Activated CD8-positive, alpha-beta T cell treated with anti-CD3 and anti-CD28 coated beads, Interleukin-2, amount 10 ng/mL, durations not matched to agents 7 days and 5 days (primary cell): ENCODE results near the gene ZNF808. TPM values are rescaled to one million over a fixed set of nuclear protein-coding genes. Genes with fewer than 3 reads are reported as not detected.
"Not testable (repeated sequence)": the region's sequence is repeated elsewhere in the genome, so short reads cannot be mapped to it uniquely, and the experiment has no call there.

Source experiments
- ATAC-seq: fragments of 150-1000 bp; cut with Tn5 transposase; one replicate; pipeline ENCODE4 v1.10.0; 2021; ENCODE audit warnings: moderate library complexity
- CTCF ChIA-PET: fragments of 350-600 bp; sonication (Branson Sonifier 250); formaldehyde crosslinking; loops from one replicate; lab custom pipeline; 2021; ENCODE audit warnings: antibody characterized with exemption; lab: Charles Lee
- POLR2A ChIA-PET: fragments of 350-600 bp; sonication (Branson Sonifier 250); formaldehyde crosslinking; loops from one replicate; lab custom pipeline; 2021; ENCODE audit warnings: antibody characterized with exemption; lab: Charles Lee
- DNase-seq: peaks from one replicate; pipeline ENCODE4 v3.0.0-alpha.2; 2020
- H3K27ac Mint-ChIP-seq: one replicate; pipeline ENCODE4 v1.8.0; 2021; ENCODE audit warnings: mild to moderate bottlenecking, mixed read lengths
- H3K27me3 Mint-ChIP-seq: one replicate; pipeline ENCODE4 v1.8.0; 2021; ENCODE audit warnings: low read depth, mixed read lengths
- H3K36me3 Mint-ChIP-seq: one replicate; pipeline ENCODE4 v1.8.0; 2021; ENCODE audit warnings: low read depth, mixed read lengths
- H3K4me1 Mint-ChIP-seq: one replicate; pipeline ENCODE4 v1.8.0; 2021; ENCODE audit warnings: low read depth, mixed read lengths
- H3K4me3 Mint-ChIP-seq: one replicate; pipeline ENCODE4 v1.8.0; 2021; ENCODE audit warnings: mild to moderate bottlenecking, mixed read lengths
- H3K9me3 Mint-ChIP-seq: one replicate; pipeline ENCODE4 v1.8.0; 2022; ENCODE audit warnings: mixed read lengths; ENCODE audit not compliant: insufficient read depth
- total RNA-seq, 2 experiments: library from RNA; stranded (reverse); gene quantifications; one replicate each; pipeline ENCODE4 v1.2.3, GENCODE V29; 2021

Gene ZNF808
- total RNA-seq, 2 experiments from 2014 or later: 47.0 to 50.0 TPM

DNA sequence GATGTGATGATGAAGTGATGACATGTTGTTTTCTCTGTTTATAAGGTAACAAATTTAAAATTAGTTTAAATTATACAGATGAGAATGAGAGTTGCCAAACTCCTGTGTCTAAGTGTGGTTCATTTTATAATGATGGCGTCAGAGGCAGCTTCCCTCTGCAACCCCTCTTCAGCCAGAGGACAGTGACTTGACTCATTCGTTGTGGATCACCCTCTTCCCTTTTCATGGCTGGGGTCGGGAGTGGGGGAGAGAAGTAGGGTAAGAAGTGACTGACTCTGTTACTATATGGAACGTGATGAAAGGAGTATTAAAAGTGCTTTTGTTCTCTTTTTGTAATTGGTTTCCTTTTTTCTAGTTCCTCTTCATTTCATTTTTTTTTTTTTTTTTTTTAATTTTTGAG is 11.3 kb downstream of the ZNF808 start:
- H3K4me3 Mint-ChIP-seq, H3K27me3 Mint-ChIP-seq, DNase-seq, H3K27ac Mint-ChIP-seq, CTCF ChIA-PET, POLR2A ChIA-PET, ATAC-seq: not testable (repeated sequence)
- H3K9me3 Mint-ChIP-seq: peaks cover 38% of the 10 kb centered on the region
- peaks cover 57% of the 10 kb centered on the region for H3K4me1 Mint-ChIP-seq
- peaks cover 84% of the 10 kb centered on the region for H3K36me3 Mint-ChIP-seq

DNA sequence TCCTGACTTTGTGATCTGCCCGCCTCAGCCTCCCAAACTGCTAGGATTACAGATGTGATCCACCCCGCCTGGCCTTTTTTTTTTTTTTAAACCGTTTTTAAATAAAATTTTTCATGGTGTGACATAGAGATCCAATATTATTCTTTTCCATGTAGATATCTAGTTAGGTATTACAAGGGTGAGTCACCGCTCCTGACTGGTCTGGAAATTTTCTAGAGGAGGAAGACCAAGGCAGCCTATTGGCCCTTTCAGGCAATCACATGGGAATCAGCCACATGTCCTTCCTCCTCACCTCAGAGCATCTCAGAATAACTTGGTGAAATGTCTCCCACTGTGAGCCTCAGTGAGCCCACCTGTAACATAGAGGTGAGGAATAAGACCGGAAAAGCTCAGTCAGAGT is 13.7 kb downstream of the ZNF808 start:
- DNase-seq, ATAC-seq, H3K4me3 Mint-ChIP-seq, CTCF ChIA-PET, H3K27me3 Mint-ChIP-seq, H3K27ac Mint-ChIP-seq: not testable (repeated sequence)
- peaks cover 87% of the 10 kb centered on the region for H3K36me3 Mint-ChIP-seq
- POLR2A ChIA-PET: interaction anchor here (0.6 kb wide), 1 partner anchor 85 kb away, joined by 4 read pairs; no protein-coding TSS in a partner anchor
- peaks cover 43% of the 10 kb centered on the region for H3K4me1 Mint-ChIP-seq
- peaks cover 44% of the 10 kb centered on the region for H3K9me3 Mint-ChIP-seq

DNA sequence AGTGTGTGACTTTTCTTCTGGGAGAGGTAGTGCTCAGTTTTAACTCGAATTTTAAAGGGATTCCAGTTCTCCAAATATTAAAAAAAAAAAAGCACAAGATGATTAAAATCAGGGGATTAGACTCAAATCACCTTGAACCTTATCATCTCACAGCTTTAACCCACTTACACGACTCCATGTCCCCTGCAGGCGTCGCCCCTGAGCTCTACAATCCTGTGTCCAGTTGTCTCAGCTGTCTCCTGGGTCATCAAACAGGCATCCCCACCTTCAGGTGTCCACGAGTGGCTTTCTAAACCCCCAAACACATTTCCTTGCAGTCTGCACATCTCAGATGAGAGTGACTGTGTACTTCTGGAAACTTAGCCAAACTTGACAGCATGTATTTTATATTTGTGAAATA is 14.1 kb downstream of the ZNF808 start:
- no peak for DNase-seq
- H3K27me3 Mint-ChIP-seq: no peaks in the 10 kb centered on the region
- peaks cover 44% of the 10 kb centered on the region for H3K9me3 Mint-ChIP-seq
- ChIA-PET CTCF (no interaction called here), POLR2A (interaction anchor here (0.6 kb wide), 1 partner anchor 85 kb away, joined by 4 read pairs; no protein-coding TSS in a partner anchor)
- H3K36me3 Mint-ChIP-seq: peaks cover 88% of the 10 kb centered on the region
- no peak overlapping the region for H3K4me3 Mint-ChIP-seq
- no peak overlapping the region for H3K27ac Mint-ChIP-seq
- no peak for ATAC-seq
- peaks cover 40% of the 10 kb centered on the region for H3K4me1 Mint-ChIP-seq

- CTCF ChIA-PET, POLR2A ChIA-PET, ATAC-seq, H3K27me3 Mint-ChIP-seq, DNase-seq: not testable (repeated sequence)
- Mint-ChIP-seq H3K9me3 (peaks cover 44% of the 10 kb centered on the region), H3K4me1 (peaks cover 31% of the 10 kb centered on the region), H3K4me3 (peak overlapping the region; percentile 34), H3K36me3 (peaks cover 89% of the 10 kb centered on the region), H3K27ac (peak overlapping the region; percentile 81)
These were observed 15.1 kb downstream of the ZNF808 start for GRCh38 chr19:52542541-52542940.

GRCh38 chr19:52542984-52543664 is 15.7 kb downstream of the ZNF808 start:
- H3K36me3 Mint-ChIP-seq: peaks cover 93% of the 10 kb centered on the region
- peaks cover 46% of the 10 kb centered on the region for H3K9me3 Mint-ChIP-seq
- peaks cover 29% of the 10 kb centered on the region for H3K4me1 Mint-ChIP-seq
- no peaks in the 10 kb centered on the region for H3K27me3 Mint-ChIP-seq
- DNase-seq (peak; percentile 70), ATAC-seq (peak; percentile 89)
- peak overlapping the region; percentile 34 for H3K4me3 Mint-ChIP-seq
- CTCF ChIA-PET: no interaction called here
- POLR2A ChIA-PET: no interaction called here
- peak overlapping the region; percentile 81 for H3K27ac Mint-ChIP-seq

DNA sequence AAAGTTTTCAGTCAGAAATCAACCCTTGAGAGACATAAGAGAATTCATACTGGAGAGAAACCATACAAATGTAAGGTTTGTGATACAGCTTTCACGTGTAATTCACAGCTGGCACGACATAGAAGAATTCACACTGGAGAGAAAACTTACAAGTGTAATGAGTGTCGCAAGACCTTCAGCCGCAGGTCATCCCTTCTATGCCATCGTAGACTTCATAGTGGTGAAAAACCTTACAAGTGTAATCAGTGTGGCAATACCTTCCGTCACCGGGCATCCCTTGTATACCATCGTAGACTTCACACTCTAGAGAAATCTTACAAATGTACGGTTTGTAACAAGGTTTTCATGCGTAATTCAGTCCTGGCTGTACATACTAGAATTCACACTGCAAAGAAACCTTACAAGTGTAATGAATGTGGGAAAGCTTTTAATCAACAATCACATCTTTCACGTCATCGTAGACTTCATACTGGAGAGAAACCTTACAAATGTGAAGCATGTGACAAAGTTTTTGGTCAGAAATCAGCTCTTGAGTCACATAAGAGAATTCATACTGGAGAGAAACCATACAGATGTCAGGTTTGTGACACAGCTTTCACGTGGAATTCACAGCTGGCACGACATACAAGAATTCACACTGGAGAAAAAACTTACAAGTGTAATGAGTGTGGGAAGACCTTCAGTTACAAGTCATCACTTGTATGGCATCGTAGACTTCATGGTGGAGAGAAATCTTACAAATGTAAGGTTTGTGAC is 26.9 kb downstream of the ZNF808 start:
- DNase-seq (no peak), ATAC-seq (no peak)
- no peaks in the 10 kb centered on the region for H3K4me1 Mint-ChIP-seq
- H3K27me3 Mint-ChIP-seq: no peaks in the 10 kb centered on the region
- H3K9me3 Mint-ChIP-seq: peaks cover 53% of the 10 kb centered on the region
- H3K4me3 Mint-ChIP-seq: no peak overlapping the region
- ChIA-PET CTCF (no interaction called here), POLR2A (no interaction called here)
- H3K27ac Mint-ChIP-seq: no peak overlapping the region
- peaks cover 90% of the 10 kb centered on the region for H3K36me3 Mint-ChIP-seq

- ATAC-seq: no peak
These were observed 29.9 kb downstream of the ZNF808 start for GRCh38 chr19:52557231-52557995.

DNA sequence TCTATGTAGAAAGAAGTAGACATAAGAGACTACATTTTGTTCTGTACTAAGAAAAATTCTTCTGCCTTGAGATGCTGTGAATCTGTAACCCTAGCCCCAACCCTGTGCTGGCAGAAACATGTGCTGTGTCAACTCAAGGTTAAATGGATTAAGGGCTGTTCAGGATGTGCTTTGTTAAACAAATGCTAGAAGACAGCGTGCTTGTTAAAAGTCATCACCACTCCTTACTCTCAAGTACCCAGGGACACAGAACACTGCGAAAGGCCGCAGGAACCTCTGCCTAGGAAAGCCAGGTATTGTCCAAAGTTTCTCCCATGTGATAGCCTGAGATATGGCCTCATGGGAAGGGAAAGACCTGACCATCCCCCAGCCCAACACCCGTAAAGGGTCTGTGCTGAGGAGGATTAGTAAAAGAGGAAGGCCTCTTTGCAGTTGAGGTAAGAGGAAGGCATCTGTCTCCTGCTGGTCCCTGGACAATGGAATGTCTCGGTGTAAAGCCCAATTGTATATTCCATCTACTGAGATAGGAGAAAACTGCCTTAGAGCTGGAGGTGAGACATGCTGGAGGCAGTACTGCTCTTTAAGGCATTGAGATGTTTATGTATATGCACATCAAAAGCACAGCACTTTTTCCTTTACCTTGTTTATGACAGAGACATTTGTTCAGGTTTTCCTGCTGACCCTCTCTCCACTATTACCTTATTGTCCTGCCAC is 31.4 kb downstream of the ZNF808 start:
- CTCF ChIA-PET, H3K27me3 Mint-ChIP-seq, DNase-seq, H3K27ac Mint-ChIP-seq, ATAC-seq, POLR2A ChIA-PET, H3K4me1 Mint-ChIP-seq, H3K4me3 Mint-ChIP-seq: not testable (repeated sequence)
- Mint-ChIP-seq H3K9me3 (peaks cover 51% of the 10 kb centered on the region), H3K36me3 (peaks cover 87% of the 10 kb centered on the region)

More at GRCh38 chr19:52557231-52557995, 29.9 kb downstream of the ZNF808 start:
- peaks cover 54% of the 10 kb centered on the region for H3K9me3 Mint-ChIP-seq
- H3K4me1 Mint-ChIP-seq: no peaks in the 10 kb centered on the region
- H3K27ac Mint-ChIP-seq: no peak overlapping the region
- no peak overlapping the region for H3K4me3 Mint-ChIP-seq
- CTCF ChIA-PET: no interaction called here
- no peaks in the 10 kb centered on the region for H3K27me3 Mint-ChIP-seq
- peaks cover 87% of the 10 kb centered on the region for H3K36me3 Mint-ChIP-seq
- DNase-seq: no peak
- POLR2A ChIA-PET: interaction anchor here (0.6 kb wide), 1 partner anchor 9 kb away, joined by 4 read pairs; no protein-coding TSS in a partner anchor

GRCh38 chr19:52561611-52562010 is 34.1 kb downstream of the ZNF808 start:
- H3K4me1 Mint-ChIP-seq, H3K27ac Mint-ChIP-seq, DNase-seq, CTCF ChIA-PET, POLR2A ChIA-PET, H3K27me3 Mint-ChIP-seq, ATAC-seq, H3K4me3 Mint-ChIP-seq: not testable (repeated sequence)
- Mint-ChIP-seq H3K36me3 (peaks cover 80% of the 10 kb centered on the region), H3K9me3 (peaks cover 45% of the 10 kb centered on the region)

GRCh38 chr19:52566121-52566520 is 38.7 kb downstream of the ZNF808 start:
- Mint-ChIP-seq H3K27ac (no peak overlapping the region), H3K4me1 (peaks cover 16% of the 10 kb centered on the region), H3K27me3 (no peaks in the 10 kb centered on the region), H3K4me3 (no peak overlapping the region), H3K36me3 (peaks cover 69% of the 10 kb centered on the region), H3K9me3 (peaks cover 30% of the 10 kb centered on the region)
- ATAC-seq (no peak), DNase-seq (no peak)
- ChIA-PET CTCF (no interaction called here), POLR2A (interaction anchor here (0.6 kb wide), 1 partner anchor 8 kb away, joined by 4 read pairs; no protein-coding TSS in a partner anchor)

DNA sequence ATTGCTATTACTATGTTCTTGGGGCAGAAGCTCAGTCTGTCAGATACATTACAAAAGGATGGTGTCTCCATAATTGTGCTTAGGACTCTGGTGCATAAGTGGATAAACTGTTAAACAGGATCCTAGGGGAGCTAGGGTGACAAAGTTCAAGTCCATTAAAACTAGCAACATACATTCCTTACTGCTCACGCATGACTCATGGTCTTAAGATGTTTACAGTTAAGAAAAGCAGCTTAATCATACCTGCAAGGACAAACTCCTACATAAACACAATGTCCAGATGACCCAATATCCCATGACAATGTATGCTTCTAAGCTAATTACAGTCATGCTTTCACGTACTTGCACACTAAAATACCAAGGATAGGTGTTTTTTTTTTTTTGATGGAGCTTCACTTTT is 39.1 kb downstream of the ZNF808 start:
- POLR2A ChIA-PET: interaction anchor here (0.6 to 0.8 kb wide), 2 partner anchors 9 to 13 kb away, joined by 4 to 6 read pairs; no protein-coding TSS in a partner anchor
- Mint-ChIP-seq H3K27ac (no peak overlapping the region), H3K4me3 (no peak overlapping the region), H3K9me3 (peaks cover 34% of the 10 kb centered on the region), H3K27me3 (no peaks in the 10 kb centered on the region), H3K4me1 (peaks cover 21% of the 10 kb centered on the region), H3K36me3 (peaks cover 69% of the 10 kb centered on the region)
- no peak for DNase-seq
- ATAC-seq: no peak
- CTCF ChIA-PET: no interaction called here
